HAP-1 (cell line): ENCODE data around the gene ZNF680.

Source experiments
- DNase-seq, 2 experiments: peaks; one replicate each; pipeline ENCODE4 v3.0.0-alpha.2; 2016 to 2020; ENCODE audit warnings: low spot score in 2 of 2
- H3K27me3 ChIP-seq: fragments of 250-450 bp; sonication (Bioruptor Pico); 2 replicates; pipeline ENCODE4 v1.5.1; 2020; ENCODE audit warnings: low read depth, mild to moderate bottlenecking, moderate library complexity
- H3K36me3 ChIP-seq: fragments of 250-450 bp; sonication (Bioruptor Pico); replicated peaks from 2 replicates; pipeline ENCODE4 v1.5.1; 2020; ENCODE audit warnings: mild to moderate bottlenecking
- H3K4me1 ChIP-seq: fragments of 250-450 bp; sonication (Bioruptor Pico); 2 replicates; pipeline ENCODE4 v1.5.1; 2020; ENCODE audit warnings: mild to moderate bottlenecking
- H3K4me3 ChIP-seq: fragments of 250-450 bp; sonication (Bioruptor Pico); 2 replicates; pipeline ENCODE4 v1.5.1; 2020; ENCODE audit warnings: mild to moderate bottlenecking, moderate library complexity
- H3K9me3 ChIP-seq: fragments of 250-450 bp; sonication (Bioruptor Pico); 2 replicates; pipeline ENCODE4 v1.5.1; 2020; ENCODE audit warnings: mild to moderate bottlenecking, moderate library complexity
- in situ Hi-C: fragments of 300-500 bp; cut with MboI; formaldehyde crosslinking; loops from 3 replicates; pipeline ENCODE4 v1.14.3; 2020; ENCODE audit warnings: low sequenced_read_pairs, inconsistent platforms, mixed read lengths

ZNF680 gene

DNA sequence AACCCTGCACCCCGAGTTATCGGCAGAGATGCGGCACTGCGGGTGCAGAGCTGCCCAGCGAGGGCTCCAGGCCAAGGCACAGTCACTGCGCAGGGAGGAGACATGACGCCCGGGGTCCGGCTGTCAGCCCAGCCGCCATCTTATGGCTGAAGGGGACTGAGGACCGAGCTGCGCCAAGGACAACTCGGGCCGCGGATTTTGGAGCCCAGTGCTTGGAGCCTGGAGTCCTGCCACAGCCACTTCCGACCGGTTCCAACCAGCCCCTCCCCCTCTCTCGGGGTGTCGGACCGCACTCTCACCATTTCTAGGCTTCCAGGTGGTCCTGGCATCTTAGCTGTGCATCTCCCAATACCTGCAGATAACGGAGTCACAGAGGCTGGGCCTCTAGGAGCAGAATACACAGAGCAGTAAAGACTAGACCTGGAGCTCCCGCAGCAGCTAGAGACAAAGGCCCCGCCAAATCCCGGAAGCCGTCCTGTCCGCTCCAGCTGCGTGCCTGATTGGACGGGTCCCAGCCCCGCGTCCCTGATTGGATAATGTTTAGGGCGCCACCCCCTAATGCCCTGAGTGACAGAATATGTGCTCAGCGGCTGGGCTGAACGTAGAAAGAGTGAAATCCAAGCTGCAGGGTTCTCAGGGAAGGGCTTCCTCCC lies at the start of gene ZNF680:
Gene ZNF680, minus strand, starts transcription at position 446 of the 653 bp plus-strand sequence. Its CDS starts 117 bp downstream, at position 329.
- peak; percentile 88 to 95 for DNase-seq
- no peaks in the 10 kb centered on the region; the same call in 1 of the 2 replicates for H3K9me3 ChIP-seq
- H3K4me3 ChIP-seq, result peak within 1 kb of the TSS; percentile 83
- H3K27me3 ChIP-seq, result no peaks in the 10 kb centered on the region
- H3K4me1 ChIP-seq, result no peaks in the 10 kb centered on the region; the same call in 1 of the 2 replicates
- in situ Hi-C loops, result no loop called here
- H3K36me3 ChIP-seq, result peaks cover 3% of the 10 kb centered on the region; the same call in 1 of the 2 replicates

DNA sequence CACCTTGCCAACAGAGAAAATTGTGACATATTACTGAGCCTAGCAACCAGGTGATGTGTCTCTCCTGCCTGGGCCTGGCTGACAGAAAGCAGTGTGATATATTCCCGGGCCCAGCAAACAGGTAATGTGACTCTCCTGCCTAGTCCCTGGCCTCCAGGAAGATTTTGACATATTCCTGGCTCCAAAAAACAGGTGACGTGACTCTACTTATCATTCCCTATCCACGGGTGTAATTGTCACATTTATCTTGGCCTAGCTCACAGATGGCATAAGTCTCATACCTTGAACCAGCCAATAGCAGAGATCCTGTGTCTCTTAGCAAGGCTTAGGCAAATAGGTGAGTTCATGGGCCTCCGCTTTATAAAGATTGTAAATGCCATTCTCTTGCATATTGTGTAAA lies 49.6 kb upstream of the ZNF680 start:
- Histone ChIP-seq H3K27me3 (no peaks in the 10 kb centered on the region), H3K36me3 (no peaks in the 10 kb centered on the region), H3K4me3 (no peak overlapping the region), H3K4me1 (no peaks in the 10 kb centered on the region), H3K9me3 (no peaks in the 10 kb centered on the region)
- in situ Hi-C loops, result no loop called here
- DNase-seq, result no peak

DNA sequence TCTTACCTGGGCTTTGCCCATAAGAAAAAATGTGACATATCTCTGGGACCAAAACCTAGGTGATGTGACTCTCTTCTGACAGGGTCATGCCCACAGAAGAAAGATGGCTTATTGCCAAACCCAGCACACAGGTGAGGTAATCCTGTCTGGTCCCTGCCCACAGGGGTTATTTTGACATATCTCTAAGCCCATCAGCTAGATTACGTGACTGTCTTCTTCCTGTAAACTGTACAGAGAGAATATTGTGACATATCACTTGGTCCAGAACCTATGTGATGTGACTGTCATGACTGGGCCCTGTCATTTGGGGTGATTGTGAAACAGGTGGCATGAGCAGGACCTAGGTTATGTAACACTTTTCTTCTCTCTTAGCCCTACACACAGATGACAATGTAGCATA lies 48.8 kb upstream of the ZNF680 start:
- H3K36me3 ChIP-seq, result no peaks in the 10 kb centered on the region
- DNase-seq, result no peak
- no peak overlapping the region for H3K4me3 ChIP-seq
- in situ Hi-C loops, result no loop called here
- H3K9me3 ChIP-seq, result no peaks in the 10 kb centered on the region
- H3K4me1 ChIP-seq, result no peaks in the 10 kb centered on the region
- no peaks in the 10 kb centered on the region for H3K27me3 ChIP-seq

DNA sequence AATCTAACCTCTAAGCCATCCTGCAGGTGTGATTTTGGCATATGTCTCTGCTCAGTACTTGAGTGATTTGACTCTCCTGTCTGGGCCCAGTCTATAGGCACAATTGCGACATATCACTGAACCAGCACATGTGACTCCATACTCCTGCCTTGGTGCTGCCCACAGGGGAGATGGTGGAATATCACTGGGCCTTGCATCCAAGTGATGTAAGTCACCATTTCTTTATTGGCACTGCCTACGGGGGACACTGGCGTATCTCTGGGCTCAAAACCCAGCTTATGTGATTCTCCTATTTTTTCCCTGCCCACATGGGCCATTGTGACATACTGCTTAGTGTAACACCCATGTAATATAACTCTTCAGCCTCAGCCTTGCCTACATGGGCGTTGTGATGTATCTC lies 48.1 kb upstream of the ZNF680 start:
- Histone ChIP-seq H3K9me3 (no peaks in the 10 kb centered on the region), H3K36me3 (no peaks in the 10 kb centered on the region), H3K4me1 (no peaks in the 10 kb centered on the region), H3K4me3 (no peak overlapping the region), H3K27me3 (no peaks in the 10 kb centered on the region)
- in situ Hi-C loops, result no loop called here
- no peak for DNase-seq

DNA sequence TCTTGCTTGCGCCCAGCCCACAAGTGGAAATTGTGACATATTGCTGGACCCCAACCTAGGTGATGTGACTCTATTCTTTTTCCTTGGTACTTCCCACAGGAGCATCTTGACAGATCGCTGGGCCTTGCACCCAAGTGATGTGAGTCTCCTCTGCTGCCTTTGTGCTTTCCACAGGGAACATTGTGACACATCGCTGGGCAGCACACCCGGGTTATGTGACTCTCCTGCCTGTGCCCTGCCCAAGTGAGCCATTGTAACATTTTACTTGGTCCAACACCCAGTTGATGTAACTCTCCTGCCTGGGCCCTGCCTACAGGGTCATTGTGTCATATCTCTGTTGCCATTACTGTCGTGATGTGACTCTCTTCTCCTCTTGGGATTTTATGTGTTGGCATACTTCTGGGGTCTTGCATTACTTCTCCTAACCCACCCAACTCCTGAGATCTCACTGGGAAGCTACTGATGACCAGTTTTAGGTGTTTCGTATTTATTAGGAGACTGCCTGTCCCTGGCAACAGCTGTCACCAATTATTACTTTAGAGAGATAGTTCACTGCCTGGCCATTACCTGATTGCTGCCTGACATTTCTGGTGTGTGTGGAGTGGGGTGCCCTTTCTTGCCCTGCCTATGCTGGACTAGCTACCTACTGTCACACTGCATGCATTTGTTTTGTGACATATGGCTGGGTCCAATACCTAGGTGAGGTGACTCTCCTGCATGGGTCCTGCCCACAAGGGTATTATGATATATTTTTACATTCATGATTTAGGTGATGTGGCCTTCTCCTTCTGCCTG lies 45.4 kb upstream of the ZNF680 start:
- Histone ChIP-seq H3K9me3 (no peaks in the 10 kb centered on the region), H3K4me3 (no peak overlapping the region), H3K4me1 (no peaks in the 10 kb centered on the region), H3K27me3 (no peaks in the 10 kb centered on the region), H3K36me3 (no peaks in the 10 kb centered on the region)
- in situ Hi-C loops, result no loop called here
- DNase-seq, result no peak

DNA sequence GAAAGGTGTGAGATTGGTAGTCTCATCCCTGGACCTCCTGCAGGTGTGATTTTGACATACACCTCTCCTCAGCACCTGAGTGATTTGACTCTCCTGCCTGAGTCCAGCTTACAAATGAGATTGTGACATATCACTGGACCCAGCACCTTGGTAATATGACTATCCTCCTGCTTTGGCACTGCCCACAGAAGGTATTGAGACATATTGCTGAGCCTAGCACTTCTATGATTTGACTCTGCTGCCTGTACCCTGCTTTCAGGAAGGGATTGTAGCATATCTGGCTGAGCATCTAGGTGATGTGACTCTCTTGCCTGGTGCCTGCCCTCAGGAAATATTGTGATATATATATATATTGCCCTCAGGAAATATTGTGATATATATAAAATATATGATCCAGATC lies 43.5 kb upstream of the ZNF680 start:
- no peak overlapping the region for H3K4me3 ChIP-seq
- in situ Hi-C loops, result no loop called here
- H3K27me3 ChIP-seq, result no peaks in the 10 kb centered on the region
- no peaks in the 10 kb centered on the region for H3K36me3 ChIP-seq
- DNase-seq, result no peak
- H3K4me1 ChIP-seq, result no peaks in the 10 kb centered on the region
- no peaks in the 10 kb centered on the region for H3K9me3 ChIP-seq

DNA sequence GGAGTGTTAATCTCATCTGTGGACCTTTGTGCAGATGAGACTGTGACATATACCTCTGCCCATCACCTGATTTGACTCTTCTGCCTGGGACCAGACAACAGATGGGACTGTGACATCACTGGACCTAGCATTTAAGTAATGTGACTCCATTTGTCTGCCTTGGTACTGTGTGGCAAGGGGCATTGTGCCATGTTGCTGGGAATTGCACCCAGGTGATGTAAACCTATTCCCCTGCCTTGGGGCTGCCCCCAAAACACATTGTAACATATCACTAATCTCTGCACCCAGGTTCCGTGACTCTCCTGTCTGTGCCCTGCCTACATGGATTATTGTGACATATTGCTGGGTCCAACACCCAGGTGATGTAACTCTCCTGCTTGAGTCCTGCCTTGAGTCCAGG lies 40.4 kb upstream of the ZNF680 start:
- no peaks in the 10 kb centered on the region for H3K36me3 ChIP-seq
- H3K27me3 ChIP-seq, result no peaks in the 10 kb centered on the region
- no peak overlapping the region for H3K4me3 ChIP-seq
- in situ Hi-C loops, result no loop called here
- no peaks in the 10 kb centered on the region for H3K9me3 ChIP-seq
- no peaks in the 10 kb centered on the region for H3K4me1 ChIP-seq
- no peak for DNase-seq

DNA sequence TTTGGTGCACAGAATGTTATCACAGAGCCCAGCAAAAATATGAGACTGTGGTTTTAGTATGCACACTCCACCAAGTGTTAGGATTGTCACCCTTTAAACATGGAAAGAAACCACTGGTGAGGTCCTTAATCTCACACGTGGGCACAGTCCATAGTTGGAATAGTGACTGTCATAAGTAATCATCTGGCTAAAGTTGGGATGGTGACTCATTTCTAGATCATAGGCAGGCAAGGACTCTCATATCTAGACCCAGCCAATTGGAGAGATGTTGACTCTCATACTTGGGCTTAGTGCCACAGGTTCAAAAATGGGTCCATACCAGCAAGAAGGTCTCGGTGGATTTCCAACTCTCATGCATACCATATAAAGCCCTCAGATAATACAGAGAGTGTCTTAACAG lies 39.6 kb upstream of the ZNF680 start:
- DNase-seq, result no peak
- Histone ChIP-seq H3K36me3 (no peaks in the 10 kb centered on the region), H3K4me1 (no peaks in the 10 kb centered on the region), H3K9me3 (no peaks in the 10 kb centered on the region), H3K4me3 (no peak overlapping the region), H3K27me3 (no peaks in the 10 kb centered on the region)
- in situ Hi-C loops, result no loop called here

DNA sequence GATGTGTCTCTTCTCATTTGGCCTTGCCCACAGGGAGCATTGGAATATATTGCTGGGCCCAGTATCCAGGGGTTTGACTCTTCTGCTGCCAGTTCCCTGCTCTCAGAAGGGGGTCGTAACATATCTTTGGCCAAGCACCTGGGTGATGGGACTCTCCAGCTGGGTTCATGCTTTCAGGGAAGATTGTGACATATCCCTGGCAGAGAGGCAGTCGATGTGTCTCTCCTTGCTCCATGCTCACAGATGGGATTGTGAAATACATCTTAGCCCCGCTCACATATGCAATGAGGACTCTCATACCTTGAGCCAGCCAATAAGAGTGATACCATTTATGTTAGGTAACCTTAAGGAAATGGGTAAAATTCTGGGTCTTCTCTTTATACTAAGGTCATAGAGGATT lies 39.2 kb upstream of the ZNF680 start:
- no peaks in the 10 kb centered on the region for H3K27me3 ChIP-seq
- H3K4me3 ChIP-seq, result no peak overlapping the region
- in situ Hi-C loops, result no loop called here
- H3K9me3 ChIP-seq, result no peaks in the 10 kb centered on the region
- no peaks in the 10 kb centered on the region for H3K4me1 ChIP-seq
- H3K36me3 ChIP-seq, result no peaks in the 10 kb centered on the region
- DNase-seq, result no peak

DNA sequence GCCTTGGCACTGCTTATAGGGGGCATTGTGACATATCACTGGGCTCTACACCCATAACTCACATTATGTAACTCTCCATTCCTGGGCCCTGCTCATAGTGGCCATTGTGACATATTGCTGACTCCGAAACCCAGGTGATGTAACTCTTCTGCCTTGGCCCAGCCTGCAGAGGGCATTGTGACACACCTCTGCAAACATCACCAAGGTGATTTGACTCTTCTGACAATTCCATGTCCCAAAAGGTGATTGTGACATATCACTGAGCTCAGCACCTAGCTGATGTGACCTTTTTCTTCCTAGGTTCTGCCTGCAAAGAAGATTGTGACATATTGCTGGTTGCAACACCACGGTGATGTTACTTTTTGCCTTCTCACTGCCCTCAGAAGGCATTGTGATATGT lies 36.5 kb upstream of the ZNF680 start:
- Histone ChIP-seq H3K4me3 (no peak overlapping the region), H3K9me3 (no peaks in the 10 kb centered on the region), H3K4me1 (no peaks in the 10 kb centered on the region), H3K36me3 (no peaks in the 10 kb centered on the region), H3K27me3 (no peaks in the 10 kb centered on the region)
- in situ Hi-C loops, result no loop called here
- no peak for DNase-seq

DNA sequence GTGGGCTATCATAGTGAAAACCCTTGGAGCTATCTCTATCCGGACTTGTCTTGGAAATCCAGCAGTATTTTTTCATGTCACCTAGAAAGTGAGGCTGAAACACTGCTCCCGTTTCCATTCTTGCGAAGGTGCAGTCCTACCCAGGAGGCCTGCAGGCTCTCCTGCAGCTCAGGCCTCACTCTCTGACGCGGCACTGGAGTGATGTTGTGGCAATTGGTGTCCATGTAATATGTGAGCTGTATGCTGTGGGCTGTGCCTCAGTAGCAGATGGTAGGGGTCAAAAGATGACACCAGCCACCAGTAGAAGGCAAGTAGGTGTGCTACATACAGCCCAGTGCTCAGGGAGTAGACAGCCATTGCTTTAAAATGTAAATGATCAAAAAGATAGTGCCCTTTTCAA lies 28.1 kb upstream of the ZNF680 start:
- DNase-seq, result no peak
- in situ Hi-C loops, result no loop called here
- no peaks in the 10 kb centered on the region for H3K9me3 ChIP-seq
- H3K4me1 ChIP-seq, result no peaks in the 10 kb centered on the region
- H3K36me3 ChIP-seq, result no peaks in the 10 kb centered on the region
- no peaks in the 10 kb centered on the region for H3K27me3 ChIP-seq
- H3K4me3 ChIP-seq, result no peak overlapping the region

DNA sequence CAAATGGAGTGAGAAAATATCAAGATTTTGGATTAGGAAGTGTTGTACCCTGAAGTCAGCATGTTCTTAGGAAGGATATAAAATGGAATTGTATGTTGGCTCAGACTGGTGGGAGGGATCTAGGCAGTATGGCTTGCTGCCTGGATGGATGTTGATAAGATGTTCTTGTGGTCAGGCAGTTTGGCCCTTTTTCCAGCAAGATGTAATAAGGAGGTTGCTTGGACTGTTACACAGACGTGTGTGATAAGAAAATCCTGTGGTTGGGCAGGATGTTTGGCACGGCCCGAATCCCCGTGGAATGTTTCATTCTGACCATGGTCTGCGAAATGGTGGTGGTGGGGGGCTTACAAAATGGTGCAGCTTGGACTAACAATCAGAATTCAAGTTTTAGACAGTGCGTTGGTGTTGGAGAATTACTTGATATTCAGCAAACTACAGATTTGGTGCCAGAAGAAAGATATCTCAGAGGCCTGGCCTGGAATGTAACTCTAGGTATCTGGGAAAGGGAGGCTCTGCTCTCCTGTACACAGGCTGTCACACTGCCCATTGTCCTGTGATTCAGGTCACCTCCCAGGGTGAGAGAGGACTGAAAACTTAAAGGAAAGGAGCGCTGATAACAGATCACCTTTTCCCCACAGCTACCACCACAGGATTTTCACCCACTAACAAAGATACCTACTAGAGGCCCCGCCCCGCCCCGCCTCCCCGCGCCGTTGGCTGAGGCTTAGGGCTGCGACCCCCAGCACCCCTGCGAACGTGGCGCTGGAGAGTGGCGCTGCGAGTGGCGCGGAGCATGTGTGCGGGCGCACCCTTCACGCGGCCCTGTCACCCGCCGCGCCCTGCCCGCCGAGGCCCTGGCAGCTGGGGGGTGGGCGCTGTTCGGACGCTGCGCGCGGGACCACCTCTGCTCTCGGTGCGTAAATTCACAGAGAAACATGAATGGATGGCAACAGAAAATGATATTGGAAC lies 19.3 kb upstream of the ZNF680 start:
- Histone ChIP-seq H3K9me3 (no peaks in the 10 kb centered on the region; the same call in 1 of the 2 replicates), H3K27me3 (no peaks in the 10 kb centered on the region), H3K36me3 (no peaks in the 10 kb centered on the region), H3K4me3 (no peak overlapping the region), H3K4me1 (no peaks in the 10 kb centered on the region)
- in situ Hi-C loops, result no loop called here
- DNase-seq, result no peak

DNA sequence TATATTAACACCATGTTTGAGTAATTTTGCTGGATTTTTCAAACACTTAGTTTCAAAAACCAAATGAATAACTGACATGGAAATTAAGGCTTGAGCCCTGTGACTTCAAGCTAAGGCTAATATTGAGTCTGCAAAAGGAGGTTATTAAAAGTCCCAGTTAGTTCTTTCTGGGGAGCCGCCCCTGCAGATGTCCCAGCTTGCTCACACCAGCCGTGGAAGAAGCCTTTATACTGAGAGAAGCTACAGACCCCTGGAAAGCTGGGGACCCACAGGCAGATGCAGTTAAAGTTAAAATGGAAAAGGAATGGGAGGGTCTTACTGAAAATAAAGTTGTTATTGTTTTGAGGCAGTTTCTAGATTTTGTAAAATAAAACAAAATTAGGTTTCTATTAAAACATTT lies 18.5 kb upstream of the ZNF680 start:
- DNase-seq, result no peak
- Histone ChIP-seq H3K4me1 (no peaks in the 10 kb centered on the region), H3K36me3 (no peaks in the 10 kb centered on the region), H3K4me3 (no peak overlapping the region), H3K9me3 (no peaks in the 10 kb centered on the region; the same call in 1 of the 2 replicates), H3K27me3 (no peaks in the 10 kb centered on the region)
- in situ Hi-C loops, result no loop called here
